ENCODE data around the gene BICD1.

DNA sequence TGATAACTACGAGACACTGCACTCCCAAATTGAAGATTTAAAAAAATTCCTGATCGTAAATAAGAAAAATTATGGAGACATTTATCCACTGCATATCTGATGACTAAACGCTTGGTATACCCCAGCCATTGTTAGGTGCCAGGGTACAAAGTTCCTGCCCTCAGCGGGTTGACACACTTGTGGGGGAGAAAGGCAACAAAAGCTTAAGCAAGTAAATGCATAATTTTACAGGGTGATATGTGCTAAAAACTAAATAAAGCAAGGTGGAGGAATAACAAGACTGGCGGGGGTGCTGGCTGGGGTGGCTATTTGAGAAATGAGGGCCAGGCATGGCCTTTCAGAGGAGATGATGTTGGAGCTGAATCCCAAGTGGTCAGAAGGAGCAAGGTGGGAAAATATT is 25.0 kb downstream of the BICD1 start:
- TF ChIP-seq CHD4 (IDR thresholded peaks at IDR 0.05; ENCODE audit: borderline replicate concordance) (no peak), POLR2A (IDR thresholded peaks at IDR 0.05; ENCODE audit: low read length) (no peak), TP53 (CRISPR knock-in tag; IDR thresholded peaks at IDR 0.05) (no peak), TFCP2L1 (CRISPR knock-in tag; IDR thresholded peaks at IDR 0.05) (no peak), HOXA7 (CRISPR knock-in tag; IDR thresholded peaks at IDR 0.05) (no peak)
- TF ChIP-seq, protein P1, sequence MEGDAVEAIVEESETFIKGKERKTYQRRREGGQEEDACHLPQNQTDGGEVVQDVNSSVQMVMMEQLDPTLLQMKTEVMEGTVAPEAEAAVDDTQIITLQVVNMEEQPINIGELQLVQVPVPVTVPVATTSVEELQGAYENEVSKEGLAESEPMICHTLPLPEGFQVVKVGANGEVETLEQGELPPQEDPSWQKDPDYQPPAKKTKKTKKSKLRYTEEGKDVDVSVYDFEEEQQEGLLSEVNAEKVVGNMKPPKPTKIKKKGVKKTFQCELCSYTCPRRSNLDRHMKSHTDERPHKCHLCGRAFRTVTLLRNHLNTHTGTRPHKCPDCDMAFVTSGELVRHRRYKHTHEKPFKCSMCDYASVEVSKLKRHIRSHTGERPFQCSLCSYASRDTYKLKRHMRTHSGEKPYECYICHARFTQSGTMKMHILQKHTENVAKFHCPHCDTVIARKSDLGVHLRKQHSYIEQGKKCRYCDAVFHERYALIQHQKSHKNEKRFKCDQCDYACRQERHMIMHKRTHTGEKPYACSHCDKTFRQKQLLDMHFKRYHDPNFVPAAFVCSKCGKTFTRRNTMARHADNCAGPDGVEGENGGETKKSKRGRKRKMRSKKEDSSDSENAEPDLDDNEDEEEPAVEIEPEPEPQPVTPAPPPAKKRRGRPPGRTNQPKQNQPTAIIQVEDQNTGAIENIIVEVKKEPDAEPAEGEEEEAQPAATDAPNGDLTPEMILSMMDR (IDR thresholded peaks at IDR 0.05), result no peak
- TF ChIP-seq, protein P2, sequence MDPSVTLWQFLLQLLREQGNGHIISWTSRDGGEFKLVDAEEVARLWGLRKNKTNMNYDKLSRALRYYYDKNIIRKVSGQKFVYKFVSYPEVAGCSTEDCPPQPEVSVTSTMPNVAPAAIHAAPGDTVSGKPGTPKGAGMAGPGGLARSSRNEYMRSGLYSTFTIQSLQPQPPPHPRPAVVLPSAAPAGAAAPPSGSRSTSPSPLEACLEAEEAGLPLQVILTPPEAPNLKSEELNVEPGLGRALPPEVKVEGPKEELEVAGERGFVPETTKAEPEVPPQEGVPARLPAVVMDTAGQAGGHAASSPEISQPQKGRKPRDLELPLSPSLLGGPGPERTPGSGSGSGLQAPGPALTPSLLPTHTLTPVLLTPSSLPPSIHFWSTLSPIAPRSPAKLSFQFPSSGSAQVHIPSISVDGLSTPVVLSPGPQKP (IDR thresholded peaks at IDR 0.05; ENCODE audit: low read depth, low read length), result no peak
